PC-3 (cell line): ENCODE measurements around the gene AGPAT4. TPM values are rescaled to one million over a fixed set of nuclear protein-coding genes. Genes with fewer than 3 reads are reported as not detected.

Experiments
- ATAC-seq: fragments of 200-7000 bp; cut with Tn5 transposase; 2 replicates; pipeline ENCODE4 v1.9.1; 2020; ENCODE audit warnings: mild to moderate bottlenecking, moderate library complexity
- BruUV-seq: library from RNA; stranded (reverse); fragments of 400-500 nt; replicated peaks from 2 replicates; lab custom pipeline; 2021; lab: Mats Ljungman, UMichigan
- CTCF ChIA-PET: fragments of 300-600 bp; sonication (Branson Sonifier 250); formaldehyde crosslinking; loops from one replicate; lab custom pipeline; 2022; ENCODE audit warnings: antibody characterized with exemption; lab: Charles Lee
- POLR2A ChIA-PET: fragments of 300-600 bp; sonication (Branson Sonifier 250); formaldehyde crosslinking; loops from one replicate; lab custom pipeline; 2022; ENCODE audit warnings: antibody characterized with exemption; ENCODE audit not compliant: unreplicated experiment; lab: Charles Lee
- DNase-seq: peaks from one replicate; pipeline ENCODE4 v3.0.0-alpha.2; 2015
- H2AFZ ChIP-seq: fragments of 300-600 bp; sonication (generic); 2 replicates; pipeline ENCODE4 v1.6.0; 2016; ENCODE audit warnings: antibody characterized with exemption, low read length
- H3F3A ChIP-seq: fragments of 300-600 bp; sonication (generic); one replicate; pipeline ENCODE4 v1.6.0; 2017; ENCODE audit warnings: antibody characterized with exemption, low read length, control low read depth, mild to moderate bottlenecking; ENCODE audit not compliant: unreplicated experiment
- H3K27ac ChIP-seq: fragments of 300-600 bp; sonication (generic); 2 replicates; pipeline ENCODE4 v1.5.1; 2016; ENCODE audit warnings: mild to moderate bottlenecking, low read length
- H3K27me3 ChIP-seq: fragments of 300-600 bp; sonication (generic); 2 replicates; pipeline ENCODE4 v1.6.1; 2016; ENCODE audit warnings: low read length, mixed read lengths
- H3K36me3 ChIP-seq: fragments of 300-600 bp; sonication (generic); 2 replicates; pipeline ENCODE4 v1.6.1; 2016; ENCODE audit warnings: low read depth, mixed run types, low read length, mixed read lengths
- H3K4me1 ChIP-seq: fragments of 300-600 bp; sonication (generic); 2 replicates; pipeline ENCODE4 v1.5.1; 2016; ENCODE audit warnings: low read length; ENCODE audit not compliant: insufficient read depth
- H3K4me2 ChIP-seq: fragments of 300-600 bp; sonication (generic); 2 replicates; pipeline ENCODE4 v1.6.0; 2016; ENCODE audit warnings: low read length
- H3K4me3 ChIP-seq: fragments of 300-600 bp; sonication (generic); 2 replicates; pipeline ENCODE4 v1.5.1; 2016; ENCODE audit warnings: mild to moderate bottlenecking, low read length, mixed read lengths
- H3K79me2 ChIP-seq: fragments of 300-600 bp; sonication (generic); 2 replicates; pipeline ENCODE4 v1.6.1; 2017; ENCODE audit warnings: low read length, mixed read lengths
- H3K9ac ChIP-seq: fragments of 300-600 bp; sonication (generic); 2 replicates; pipeline ENCODE4 v1.6.0; 2016; ENCODE audit warnings: mild to moderate bottlenecking, low read length
- H3K9me2 ChIP-seq: fragments of 300-600 bp; sonication (generic); replicated peaks from 2 replicates; pipeline ENCODE4 v1.6.1; 2016; ENCODE audit warnings: mixed run types, low read length, mixed read lengths
- H3K9me3 ChIP-seq: fragments of 300-600 bp; sonication (generic); 2 replicates; pipeline ENCODE4 v1.6.1; 2016; ENCODE audit warnings: low read length, mixed read lengths
- H4K20me1 ChIP-seq: fragments of 300-600 bp; sonication (generic); 2 replicates; pipeline ENCODE4 v1.6.1; 2016; ENCODE audit warnings: low read length, mixed read lengths
- CTCF ChIP-seq: fragments of 300-600 bp; sonication (generic); conservative IDR thresholded peaks from 2 replicates; pipeline ENCODE4 v1.5.1; 2017; ENCODE audit warnings: antibody characterized with exemption, low read depth, mild to moderate bottlenecking, low read length
- EZH2 ChIP-seq: fragments of 300-600 bp; sonication (generic); IDR thresholded peaks from one replicate; pipeline ENCODE4 v1.6.1; 2017; ENCODE audit warnings: antibody characterized with exemption, mild to moderate bottlenecking, low read length; ENCODE audit not compliant: unreplicated experiment
- EZH2phosphoT487 ChIP-seq: fragments of 300-600 bp; sonication (generic); IDR thresholded peaks from 2 replicates; pipeline ENCODE4 v1.6.1; 2018; ENCODE audit warnings: mild to moderate bottlenecking, antibody characterized with exemption, low read length, borderline replicate concordance
- intact Hi-C: fragments of 100-400 bp; cut with micrococcal nuclease; formaldehyde crosslinking; loops from 2 replicates; pipeline ENCODE4 v1.9.0; 2023
- total RNA-seq: library from RNA; depleted of rRNA; stranded (reverse); fragments of >200 nt; gene quantifications from 2 replicates; pipeline ENCODE4 v1.2.3, GENCODE V29; 2014

The AGPAT4 gene
- total RNA-seq, 1 experiment from 2014 or later, result 3.8 TPM

- ATAC-seq (no peak), DNase-seq (no peak)
- Histone ChIP-seq H3K27me3 (no peaks in the 10 kb centered on the region), H3K36me3 (no peaks in the 10 kb centered on the region), H3F3A (no peaks in the 10 kb centered on the region), H4K20me1 (no peaks in the 10 kb centered on the region), H3K9ac (no peak overlapping the region), H3K4me3 (no peak overlapping the region), H3K79me2 (no peaks in the 10 kb centered on the region), H2AFZ (no peak overlapping the region), H3K9me3 (no peaks in the 10 kb centered on the region), H3K9me2 (no peaks in the 10 kb centered on the region), H3K4me1 (no peaks in the 10 kb centered on the region), H3K4me2 (no peak overlapping the region), H3K27ac (no peak overlapping the region)
- CTCF ChIA-PET, result no interaction called here
- no TSS peak for BruUV-seq
- intact Hi-C loops, result no loop called here
- TF ChIP-seq EZH2phosphoT487 (no peak), EZH2 (no peak), CTCF (no peak)
- POLR2A ChIA-PET, result no interaction called here
Measured at GRCh38 chr6:161245363-161245762, 28.5 kb downstream of the AGPAT4 start.

- DNase-seq (no peak), ATAC-seq (no peak)
- no peaks in the 10 kb centered on the region for H3K27me3 ChIP-seq
- no peaks in the 10 kb centered on the region for H3K9me3 ChIP-seq
- no peak overlapping the region for H3K4me3 ChIP-seq
- no peaks in the 10 kb centered on the region for H3F3A ChIP-seq
- H2AFZ ChIP-seq, result no peak overlapping the region
- no peak overlapping the region for H3K4me2 ChIP-seq
- no peak overlapping the region for H3K27ac ChIP-seq
- no peaks in the 10 kb centered on the region for H3K36me3 ChIP-seq
- no peaks in the 10 kb centered on the region for H3K79me2 ChIP-seq
- no peaks in the 10 kb centered on the region for H3K4me1 ChIP-seq
- TF ChIP-seq EZH2 (no peak), EZH2phosphoT487 (no peak), CTCF (no peak)
- ChIA-PET CTCF (no interaction called here), POLR2A (no interaction called here)
- intact Hi-C loops, result no loop called here
- no peaks in the 10 kb centered on the region for H3K9me2 ChIP-seq
- BruUV-seq, result no TSS peak
- H3K9ac ChIP-seq, result no peak overlapping the region
- H4K20me1 ChIP-seq, result no peaks in the 10 kb centered on the region
Measured at GRCh38 chr6:161244725-161245124, 29.1 kb downstream of the AGPAT4 start.

GRCh38 chr6:161242779-161243693 is 30.8 kb downstream of the AGPAT4 start:
- Histone ChIP-seq H3K4me3 (no peak overlapping the region), H2AFZ (no peak overlapping the region), H3K9me3 (no peaks in the 10 kb centered on the region), H3K27me3 (no peaks in the 10 kb centered on the region), H3K9me2 (no peaks in the 10 kb centered on the region), H3K4me2 (no peak overlapping the region), H4K20me1 (no peaks in the 10 kb centered on the region), H3K79me2 (no peaks in the 10 kb centered on the region), H3K9ac (no peak overlapping the region), H3K36me3 (no peaks in the 10 kb centered on the region), H3K27ac (no peak overlapping the region), H3F3A (no peaks in the 10 kb centered on the region), H3K4me1 (no peaks in the 10 kb centered on the region)
- intact Hi-C loops, result no loop called here
- DNase-seq, result no peak
- POLR2A ChIA-PET, result no interaction called here
- TF ChIP-seq CTCF (no peak), EZH2 (no peak), EZH2phosphoT487 (no peak)
- CTCF ChIA-PET, result no interaction called here
- ATAC-seq, result no peak
- no TSS peak for BruUV-seq
